DOHH2 (cell line): ENCODE results near the gene AGRN.
"Not testable (repeated sequence)": the region's sequence is repeated elsewhere in the genome, so short reads cannot be mapped to it uniquely, and the experiment has no call there.

Experiments used
- H3F3A ChIP-seq: fragments of 200-600 bp; sonication (generic), shearing (Covaris generic); 2 replicates; pipeline ENCODE4 v1.6.0; 2016; ENCODE audit warnings: antibody characterized with exemption, mild to moderate bottlenecking; ENCODE audit not compliant: control insufficient read depth, insufficient read depth
- H3K27ac ChIP-seq: fragments of 200-600 bp; sonication (generic); 2 replicates; pipeline ENCODE4 v1.5.1; 2014; ENCODE audit warnings: low read depth, mild to moderate bottlenecking, low read length, moderate library complexity
- H3K27me3 ChIP-seq: fragments of 200-600 bp; sonication (generic); 2 replicates; pipeline ENCODE4 v1.6.1; 2014; ENCODE audit warnings: mild to moderate bottlenecking, low read length, mixed read lengths; ENCODE audit not compliant: control insufficient read depth
- H3K36me3 ChIP-seq: fragments of 200-600 bp; sonication (generic); 2 replicates; pipeline ENCODE4 v1.6.1; 2014; ENCODE audit warnings: mild to moderate bottlenecking, low read length, moderate library complexity, mixed read lengths; ENCODE audit not compliant: control insufficient read depth
- H3K4me1 ChIP-seq: fragments of 200-600 bp; sonication (generic); 2 replicates; pipeline ENCODE4 v1.6.1; 2014; ENCODE audit warnings: mild to moderate bottlenecking, low read length, mixed read lengths; ENCODE audit not compliant: control insufficient read depth
- H3K4me2 ChIP-seq: fragments of 200-600 bp; sonication (generic); 2 replicates; pipeline ENCODE4 v1.6.0; 2014; ENCODE audit warnings: mild to moderate bottlenecking, low read length, moderate library complexity
- H3K4me3 ChIP-seq: fragments of 200-600 bp; sonication (generic); 2 replicates; pipeline ENCODE4 v1.5.1; 2014; ENCODE audit warnings: mild to moderate bottlenecking, low read length, mixed read lengths
- H3K79me2 ChIP-seq: fragments of 200-600 bp; sonication (generic); 2 replicates; pipeline ENCODE4 v1.6.1; 2014; ENCODE audit warnings: mild to moderate bottlenecking, low read length, mixed read lengths; ENCODE audit not compliant: control insufficient read depth
- H3K9me2 ChIP-seq: fragments of 200-600 bp; sonication (generic); replicated peaks from 2 replicates; pipeline ENCODE4 v1.6.1; 2014; ENCODE audit warnings: mild to moderate bottlenecking, low read length, mixed read lengths; ENCODE audit not compliant: control insufficient read depth
- H3K9me3 ChIP-seq: fragments of 200-600 bp; sonication (generic); 2 replicates; pipeline ENCODE4 v1.6.1; 2014; ENCODE audit warnings: antibody characterized with exemption, low read length, mixed read lengths; ENCODE audit not compliant: control insufficient read depth, insufficient read depth
- H4K20me1 ChIP-seq: fragments of 200-600 bp; sonication (generic); 2 replicates; pipeline ENCODE4 v1.6.0; 2014; ENCODE audit warnings: low read depth, mild to moderate bottlenecking, antibody characterized with exemption, low read length, moderate library complexity; ENCODE audit not compliant: control insufficient read depth, insufficient read depth
- CTCF ChIP-seq: fragments of 200-600 bp; sonication (generic); IDR thresholded peaks from one replicate; pipeline ENCODE4 v1.5.1; 2014; ENCODE audit warnings: antibody characterized with exemption, mild to moderate bottlenecking, low read depth, low read length; ENCODE audit not compliant: poor library complexity, severe bottlenecking
- EZH2phosphoT487 ChIP-seq: fragments of 200-600 bp; sonication (generic); IDR thresholded peaks from 2 replicates; pipeline ENCODE4 v1.6.1; 2017; ENCODE audit warnings: borderline replicate concordance, mild to moderate bottlenecking, antibody characterized with exemption, low read length, moderate library complexity, mixed read lengths

Gene AGRN

DNA sequence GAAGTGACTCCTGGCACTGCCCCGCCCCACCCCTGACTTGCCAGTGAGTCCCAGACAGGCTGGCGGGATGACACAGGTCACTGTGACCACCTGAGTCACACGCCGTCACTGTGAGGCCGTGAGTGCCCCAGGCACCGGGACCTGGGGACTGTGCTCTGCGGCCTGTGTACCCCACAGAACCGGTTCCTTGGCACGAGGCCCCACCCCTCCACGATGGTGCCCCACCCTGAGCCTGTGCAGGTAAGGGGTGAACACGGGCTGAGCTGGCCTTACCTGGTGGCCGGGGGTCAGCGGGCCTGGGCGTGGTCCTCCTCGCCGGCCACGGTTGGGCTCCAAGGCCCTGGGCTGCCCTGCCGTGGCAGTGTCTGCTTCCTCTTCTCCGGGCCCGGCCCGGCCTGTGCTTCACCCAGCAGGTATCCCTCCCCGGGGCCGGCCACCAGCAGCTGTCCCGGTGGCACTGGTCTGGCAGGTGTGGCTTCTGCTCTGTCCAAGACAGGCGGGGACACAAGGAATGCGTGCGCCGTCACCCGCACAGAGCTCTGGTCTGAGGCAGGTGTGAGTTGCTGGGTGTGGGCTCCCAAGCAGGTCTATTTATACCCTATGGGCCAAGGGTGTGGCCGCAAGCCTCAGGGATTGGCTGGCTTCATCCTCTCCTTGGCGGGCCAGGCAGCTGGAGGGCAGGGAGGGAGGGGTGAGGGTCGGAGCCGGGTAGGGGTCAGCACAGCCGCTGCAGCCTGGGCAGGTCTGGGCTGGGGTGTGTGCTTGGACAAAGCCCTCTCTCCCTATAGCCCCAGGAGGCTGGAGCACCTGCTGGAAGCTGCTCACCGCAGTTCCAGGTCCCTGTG lies 54.0 kb downstream of the AGRN start, which contains the start of gene RNF223:
RNF223 (minus strand) TSS at position 564 of the 845 bp plus-strand sequence. CDS start 1,740 bp downstream, outside the sequence.
- no peaks in the 10 kb centered on the region for H3K9me3 ChIP-seq
- no peak within 1 kb of the TSS for H3K4me2 ChIP-seq
- peaks cover 3% of the 10 kb centered on the region; the same call in 1 of the 2 replicates for H4K20me1 ChIP-seq
- H3F3A ChIP-seq: no peaks in the 10 kb centered on the region
- H3K27ac ChIP-seq: no peak within 1 kb of the TSS
- H3K4me3 ChIP-seq: no peak within 1 kb of the TSS
- H3K36me3 ChIP-seq: no peaks in the 10 kb centered on the region
- H3K4me1 ChIP-seq: peaks cover 19% of the 10 kb centered on the region
- H3K9me2 ChIP-seq: no peaks in the 10 kb centered on the region
- no peaks in the 10 kb centered on the region for H3K27me3 ChIP-seq
- H3K79me2 ChIP-seq: no peaks in the 10 kb centered on the region
- TF ChIP-seq EZH2phosphoT487: no peak
- no peak for TF ChIP-seq CTCF

DNA sequence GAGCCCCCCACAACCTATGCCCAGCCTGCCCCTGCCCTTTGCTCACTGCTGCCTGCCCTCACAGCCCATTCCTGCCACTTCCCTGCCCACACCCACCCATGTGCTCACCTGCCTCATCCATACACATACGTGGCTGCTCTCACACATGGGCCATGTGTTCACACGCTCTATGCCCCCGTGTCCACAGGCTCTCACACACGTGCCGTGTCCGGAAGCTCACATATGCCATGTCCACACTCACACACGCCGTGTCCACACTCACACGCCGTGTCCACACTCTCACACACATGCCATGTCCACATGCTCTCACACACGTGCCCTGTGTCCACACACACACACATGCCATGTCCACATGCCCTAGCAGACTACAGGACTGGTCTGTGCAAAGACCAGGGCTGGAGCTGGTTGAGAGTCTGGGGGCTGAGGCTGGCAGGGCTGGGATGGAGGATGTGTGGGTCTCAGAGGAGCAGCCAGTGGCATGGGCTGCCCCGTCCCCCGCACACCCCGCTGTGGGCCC lies 54.8 kb downstream of the AGRN start:
- H3F3A ChIP-seq: no peaks in the 10 kb centered on the region
- H3K9me3 ChIP-seq: no peaks in the 10 kb centered on the region
- H3K79me2 ChIP-seq: no peaks in the 10 kb centered on the region
- no peak overlapping the region for H3K4me3 ChIP-seq
- H3K27ac ChIP-seq: no peak overlapping the region
- peaks cover 2% of the 10 kb centered on the region; the same call in 1 of the 2 replicates for H4K20me1 ChIP-seq
- H3K27me3 ChIP-seq: no peaks in the 10 kb centered on the region; the same call in 1 of the 2 replicates
- H3K36me3 ChIP-seq: no peaks in the 10 kb centered on the region
- H3K4me1 ChIP-seq: peaks cover 18% of the 10 kb centered on the region
- no peaks in the 10 kb centered on the region for H3K9me2 ChIP-seq
- TF ChIP-seq CTCF: no peak
- no peak for TF ChIP-seq EZH2phosphoT487
- no peak overlapping the region for H3K4me2 ChIP-seq

GRCh38 chr1:1075148-1075935 lies 55.4 kb downstream of the AGRN start:
- H3K4me1 ChIP-seq: peaks cover 18% of the 10 kb centered on the region
- no peak overlapping the region for H3K4me3 ChIP-seq
- H3K27me3 ChIP-seq: peaks cover 5% of the 10 kb centered on the region; the same call in 1 of the 2 replicates
- H3K36me3 ChIP-seq: no peaks in the 10 kb centered on the region
- H3K9me2 ChIP-seq: no peaks in the 10 kb centered on the region
- H3K4me2 ChIP-seq: no peak overlapping the region
- no peaks in the 10 kb centered on the region for H4K20me1 ChIP-seq
- no peak overlapping the region for H3K27ac ChIP-seq
- H3K9me3 ChIP-seq: no peaks in the 10 kb centered on the region
- no peaks in the 10 kb centered on the region for H3K79me2 ChIP-seq
- no peaks in the 10 kb centered on the region for H3F3A ChIP-seq
- no peak for TF ChIP-seq CTCF

DNA sequence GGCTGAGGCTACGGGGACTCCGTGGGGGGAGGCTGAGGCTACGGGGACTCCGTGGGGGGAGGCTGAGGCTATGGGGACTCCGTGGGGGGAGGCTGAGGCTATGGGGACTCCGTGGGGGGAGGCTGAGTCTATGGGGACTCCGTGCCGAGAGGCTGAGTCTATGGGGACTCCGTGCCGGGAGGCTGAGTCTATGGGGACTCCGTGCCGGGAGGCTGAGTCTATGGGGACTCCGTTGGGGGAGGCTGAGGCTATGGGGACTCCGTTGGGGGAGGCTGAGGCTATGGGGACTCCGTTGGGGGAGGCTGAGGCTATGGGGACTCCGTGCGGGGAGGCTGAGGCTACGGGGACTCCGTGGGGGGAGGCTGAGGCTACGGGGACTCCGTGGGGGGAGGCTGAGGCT lies 57.5 kb downstream of the AGRN start:
- H3K36me3 ChIP-seq, H3K4me3 ChIP-seq, H3K4me2 ChIP-seq, H3K27me3 ChIP-seq, H3K27ac ChIP-seq, H3K9me2 ChIP-seq, H3K9me3 ChIP-seq, H3K79me2 ChIP-seq, H3F3A ChIP-seq, H4K20me1 ChIP-seq: not testable (repeated sequence)
- peaks cover 11% of the 10 kb centered on the region for H3K4me1 ChIP-seq
